Mucosa of descending colon (tissue), 3 donors: ENCODE data around the gene ASXL3. TPM values are rescaled to one million over a fixed set of nuclear protein-coding genes. Genes with fewer than 3 reads are reported as not detected.

ENCODE experiments used
- ATAC-seq: fragments of 200-7000 bp; cut with Tn5 transposase; one replicate; pipeline ENCODE4 v1.9.1; 2020; ENCODE audit warnings: mild to moderate bottlenecking, moderate library complexity
- DNase-seq, 3 donors: peaks; one replicate each; pipeline ENCODE4 v3.0.0-alpha.2; 2020
- H3K36me3 ChIP-seq: fragments of 200-600 bp; one replicate; pipeline ENCODE4 v1.8.0; 2021; ENCODE audit warnings: low read depth, mild to moderate bottlenecking
- H3K4me1 ChIP-seq: fragments of 200-600 bp; one replicate; pipeline ENCODE4 v1.8.0; 2021; ENCODE audit warnings: low read depth, mild to moderate bottlenecking
- H3K4me3 ChIP-seq: fragments of 200-600 bp; one replicate; pipeline ENCODE4 v1.8.0; 2021; ENCODE audit warnings: mild to moderate bottlenecking
- H3K9me3 ChIP-seq: fragments of 200-600 bp; one replicate; pipeline ENCODE4 v1.8.0; 2021; ENCODE audit warnings: mild to moderate bottlenecking
- intact Hi-C, 2 donors: fragments of 100-400 bp; cut with DNase I in 1 of 2; cut with micrococcal nuclease in 1 of 2; formaldehyde crosslinking; loops; one replicate each; pipeline versions ENCODE4 v1.11.0 to v1.11.1; 2022; cut with DNase I, micrococcal nuclease
- total RNA-seq, 3 donors: library from RNA; stranded (reverse); fragmentation: NEBNext Ultra II Directional in 2 of 3; extraction: Animal tissue kit (Norgen Biotek cat#: 25700) in 2 of 3; gene quantifications; one replicate each; pipeline versions ENCODE4 v1.2.1 to v1.2.4, GENCODE V29; 2021 to 2023
- TF ChIP-seq, protein P1 (sequence below): fragments of 200-600 bp; IDR thresholded peaks from one replicate; pipeline ENCODE4 v1.8.0; 2022; ENCODE audit warnings: antibody characterized with exemption, mild to moderate bottlenecking
- donor health status: DM: no; HTN: no; CAD: no; lungs with moderate emphysema.
- donor health status: DM: no; HTN: no; CAD: no.
- donor health status: DM: no; HTN: yes; CAD: no.

ASXL3 gene
- total RNA-seq, 3 donors from 2014 or later: 2.4 to 8.5 (median 4.0) TPM

DNA sequence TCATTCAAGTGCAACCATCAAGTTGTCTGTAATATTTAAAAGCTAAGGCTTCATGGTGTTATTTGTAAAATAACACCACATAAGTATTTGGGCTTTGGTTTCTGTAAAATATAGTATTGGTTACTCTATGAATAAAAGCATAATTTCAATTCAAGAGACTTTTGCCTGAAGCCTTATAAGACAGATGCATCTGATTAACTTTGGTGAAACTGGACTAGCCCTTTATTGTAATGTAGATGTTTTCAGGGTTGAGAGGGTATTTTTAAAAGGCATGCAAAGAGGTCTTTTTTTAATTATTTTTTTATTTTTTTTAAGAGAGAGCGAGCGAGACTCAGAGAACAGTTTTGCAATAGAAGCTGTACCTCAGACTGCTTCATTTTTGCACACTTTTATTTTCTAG is 66.5 kb downstream of the ASXL3 start:
- Histone ChIP-seq H3K4me3 (no peak overlapping the region), H3K36me3 (no peaks in the 10 kb centered on the region), H3K9me3 (no peaks in the 10 kb centered on the region), H3K4me1 (no peaks in the 10 kb centered on the region)
- DNase-seq (no peak), ATAC-seq (no peak)
- intact Hi-C loops: no loop called here
- TF ChIP-seq, protein P1, sequence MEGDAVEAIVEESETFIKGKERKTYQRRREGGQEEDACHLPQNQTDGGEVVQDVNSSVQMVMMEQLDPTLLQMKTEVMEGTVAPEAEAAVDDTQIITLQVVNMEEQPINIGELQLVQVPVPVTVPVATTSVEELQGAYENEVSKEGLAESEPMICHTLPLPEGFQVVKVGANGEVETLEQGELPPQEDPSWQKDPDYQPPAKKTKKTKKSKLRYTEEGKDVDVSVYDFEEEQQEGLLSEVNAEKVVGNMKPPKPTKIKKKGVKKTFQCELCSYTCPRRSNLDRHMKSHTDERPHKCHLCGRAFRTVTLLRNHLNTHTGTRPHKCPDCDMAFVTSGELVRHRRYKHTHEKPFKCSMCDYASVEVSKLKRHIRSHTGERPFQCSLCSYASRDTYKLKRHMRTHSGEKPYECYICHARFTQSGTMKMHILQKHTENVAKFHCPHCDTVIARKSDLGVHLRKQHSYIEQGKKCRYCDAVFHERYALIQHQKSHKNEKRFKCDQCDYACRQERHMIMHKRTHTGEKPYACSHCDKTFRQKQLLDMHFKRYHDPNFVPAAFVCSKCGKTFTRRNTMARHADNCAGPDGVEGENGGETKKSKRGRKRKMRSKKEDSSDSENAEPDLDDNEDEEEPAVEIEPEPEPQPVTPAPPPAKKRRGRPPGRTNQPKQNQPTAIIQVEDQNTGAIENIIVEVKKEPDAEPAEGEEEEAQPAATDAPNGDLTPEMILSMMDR: no peak

DNA sequence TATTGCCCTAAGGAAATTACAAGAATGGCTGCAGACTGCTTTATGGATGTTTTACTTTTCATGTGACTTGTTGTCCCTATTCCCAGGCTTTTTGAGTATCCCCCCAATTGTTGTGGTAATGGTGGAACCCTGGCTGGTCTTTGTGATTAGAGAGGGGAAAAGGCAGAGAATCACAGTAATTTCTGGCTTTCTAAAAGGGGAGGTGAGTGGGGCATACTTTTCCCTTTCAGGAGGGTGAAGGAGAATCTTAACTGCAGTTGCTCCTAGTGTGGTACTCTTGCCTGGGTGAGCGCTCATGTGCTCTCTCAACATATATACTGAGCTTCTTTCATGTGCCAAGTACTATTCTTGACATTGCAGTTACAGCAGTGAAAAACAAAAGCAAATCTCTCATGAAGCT is 69.3 kb downstream of the ASXL3 start:
- Histone ChIP-seq H3K4me1 (no peaks in the 10 kb centered on the region), H3K9me3 (no peaks in the 10 kb centered on the region), H3K36me3 (no peaks in the 10 kb centered on the region), H3K4me3 (no peak overlapping the region)
- ATAC-seq (no peak), DNase-seq (no peak)
- intact Hi-C loops: no loop called here
- TF ChIP-seq, protein P1: no peak

DNA sequence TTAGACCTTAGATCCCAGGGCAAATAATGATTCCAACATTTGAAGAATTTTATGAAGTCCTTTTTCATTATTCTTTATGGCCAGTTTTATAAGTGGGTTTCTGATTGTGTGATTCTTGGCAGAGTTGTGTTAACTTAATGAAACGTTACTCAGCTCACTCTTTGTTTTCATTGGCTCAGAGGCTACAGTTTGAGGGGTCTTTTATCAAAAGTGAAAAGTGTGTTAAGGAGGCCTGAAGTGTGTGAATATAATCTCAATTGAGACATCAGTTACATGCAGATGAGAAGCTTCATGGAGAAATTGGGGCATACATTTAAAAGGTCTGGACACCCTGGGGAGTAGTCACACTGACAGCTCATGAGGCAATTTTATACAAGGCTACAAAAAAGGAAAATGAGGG is 74.6 kb downstream of the ASXL3 start:
- no peak for DNase-seq
- intact Hi-C loops: no loop called here
- Histone ChIP-seq H3K4me1 (no peaks in the 10 kb centered on the region), H3K4me3 (no peak overlapping the region), H3K9me3 (no peaks in the 10 kb centered on the region), H3K36me3 (no peaks in the 10 kb centered on the region)
- TF ChIP-seq, protein P1: no peak
- no peak for ATAC-seq

DNA sequence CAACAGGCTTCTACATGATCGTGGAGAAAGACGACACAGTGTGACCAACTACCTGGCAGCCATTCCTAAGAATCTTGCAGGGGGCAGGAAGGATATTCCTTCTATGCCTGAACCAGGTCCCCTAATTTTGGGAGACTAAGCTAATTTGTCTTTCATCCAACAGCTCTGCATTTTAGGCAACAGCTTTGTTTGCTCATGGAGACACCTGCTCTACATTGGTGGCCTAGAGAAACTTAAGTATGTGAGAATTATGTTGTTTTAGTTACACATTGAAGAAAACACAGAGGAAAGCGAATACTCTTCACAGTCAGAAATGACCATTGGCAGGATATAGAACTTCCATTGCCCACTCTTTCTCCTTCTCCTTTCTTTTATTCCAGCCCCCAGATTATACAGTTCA is 75.2 kb downstream of the ASXL3 start:
- ATAC-seq: no peak
- Histone ChIP-seq H3K4me3 (no peak overlapping the region), H3K4me1 (no peaks in the 10 kb centered on the region), H3K36me3 (no peaks in the 10 kb centered on the region), H3K9me3 (no peaks in the 10 kb centered on the region)
- TF ChIP-seq, protein P1: no peak
- intact Hi-C loops: no loop called here
- no peak for DNase-seq

DNA sequence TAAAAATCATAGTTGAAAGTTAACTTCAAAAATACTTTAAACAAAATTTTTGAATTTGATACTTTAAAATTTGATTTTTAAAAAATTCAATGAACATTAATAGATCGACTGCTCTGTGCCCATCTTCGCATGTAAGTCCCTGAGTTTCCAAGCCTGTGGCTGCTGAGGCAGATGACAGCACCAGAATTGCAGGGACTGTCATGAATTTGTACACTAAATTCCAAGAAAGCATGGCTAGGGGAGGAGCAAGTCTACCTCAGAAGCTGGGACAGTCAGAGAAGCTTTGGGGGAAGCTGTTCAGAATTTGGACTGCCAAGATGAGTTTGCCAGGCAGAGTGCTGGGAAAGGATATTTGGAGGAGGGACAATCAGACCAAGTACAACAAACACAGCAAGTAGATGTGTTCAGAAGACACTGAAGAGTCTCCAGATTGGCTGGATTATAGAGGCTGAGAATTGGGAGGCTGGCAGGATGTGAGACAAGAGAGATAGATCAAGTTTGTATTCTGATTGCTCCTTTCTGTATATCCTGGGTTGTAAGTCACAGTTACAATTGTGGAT is 79.0 kb downstream of the ASXL3 start:
- Histone ChIP-seq H3K4me1 (no peaks in the 10 kb centered on the region), H3K9me3 (no peaks in the 10 kb centered on the region), H3K4me3 (no peak overlapping the region), H3K36me3 (no peaks in the 10 kb centered on the region)
- ATAC-seq (no peak), DNase-seq (no peak)
- TF ChIP-seq, protein P1: no peak
- intact Hi-C loops: no loop called here
